ENCODE measurements around the gene SLC9A7. TPM values are rescaled to one million over a fixed set of nuclear protein-coding genes. Genes with fewer than 3 reads are reported as not detected.
A peak's percentile ranks its signal among the peaks of the same experiment; 100 is the strongest.

The SLC9A7 gene
- total and polyA plus RNA-seq, 2 of the 13 experiments (the other 11 are each of a cell fraction or from before 2014, with no cell fraction given), result 5.8 to 7.2 TPM

GRCh38 chrX:46653482-46653881 lies 105.4 kb downstream of the SLC9A7 start:
- POLR2A ChIA-PET, result no interaction called here

More at GRCh38 chrX:46653482-46653881, 105.4 kb downstream of the SLC9A7 start:
- no peaks in the 10 kb centered on the region for H3K36me3 ChIP-seq (replicated peaks in 1 of 2; ENCODE audit: control insufficient read depth in 1 of 2, insufficient read depth in 2 of 2, low read length in 2 of 2)
- no peak for TF ChIP-seq ZNF513 (CRISPR knock-in tag; conservative IDR thresholded peaks at IDR 0.05)
- peak; percentile 45 for TF ChIP-seq STAG1 (CRISPR knock-in tag; IDR thresholded peaks at IDR 0.05)
- peak; percentile 36 for TF ChIP-seq CTCF (CRISPR knock-in tag; IDR thresholded peaks at IDR 0.05)
- H3K4me3 ChIP-seq (replicated peaks in 1 of 3; ENCODE audit: insufficient read depth in 1 of 3, low read depth in 2 of 3, low read length in 3 of 3), result no peak overlapping the region
- FAIRE-seq (peak; percentile 84), DNase-seq (ENCODE audit: low spot score) (peak; percentile 3), ATAC-seq (no peak)
- H3K9me3 ChIP-seq (ENCODE audit: low read length), result no peaks in the 10 kb centered on the region
- no peaks in the 10 kb centered on the region for H3K4me1 ChIP-seq (ENCODE audit: insufficient read depth, low read length)
- intact Hi-C loops (cut with micrococcal nuclease; ENCODE audit: unreplicated experiment), result loop anchor here (5.0 kb wide), 1 partner anchor 244 kb away; no protein-coding TSS in a partner anchor
- no peaks in the 10 kb centered on the region for H3K27me3 ChIP-seq (ENCODE audit: control insufficient read depth in 1 of 2, insufficient read depth in 2 of 2, low read length in 2 of 2)
- H3K79me2 ChIP-seq (ENCODE audit: insufficient read depth, low read length), result no peaks in the 10 kb centered on the region
- in situ Hi-C loops (cut with HindIII; ENCODE audit: extremely low pct_ligation_motif_present, low pct_unique_long_range_greater_than_20kb), result no loop called here
- no peaks in the 10 kb centered on the region for H4K20me1 ChIP-seq (ENCODE audit: insufficient read depth, low read length)
- no peak overlapping the region for H3K9ac ChIP-seq (ENCODE audit: insufficient read depth, low read depth, low read length)
- H3K4me2 ChIP-seq (ENCODE audit: low read depth, low read length), result no peak overlapping the region
- no peak overlapping the region for H3K27ac ChIP-seq (ENCODE audit: extremely low read length, insufficient read depth, low read length)
- H2AFZ ChIP-seq (ENCODE audit: low read length), result no peak overlapping the region
- 80% methylated on average over 3 of the region's 6 CpGs for WGBS (ENCODE audit: low lambda C conversion rate)
- no TSS peak for BruUV-seq (replicated peaks)
- CTCF ChIA-PET (ENCODE audit: low intra/inter-chr PET ratio, low total read pairs), result interaction anchor here (1.2 kb wide), 1 partner anchor 143 kb away, joined by 5 read pairs; no protein-coding TSS in a partner anchor

All from HepG2 (cell line).